GM12878 (cell line): ENCODE measurements around the gene IFNLR1. TPM values are rescaled to one million over a fixed set of nuclear protein-coding genes. Genes with fewer than 3 reads are reported as not detected.

ENCODE experiments used
- IKZF2 ChIP-seq, 2 experiments: fragments of 450-650 bp; IDR thresholded peaks; 2 replicates each; pipeline ENCODE4 v1.6.1; 2017; ENCODE audit warnings: mild to moderate bottlenecking in 2 of 2, moderate library complexity in 2 of 2
- RAD21 ChIP-seq: IDR thresholded peaks from 2 replicates; pipeline ENCODE4 v1.6.1; 2011; ENCODE audit warnings: mild to moderate bottlenecking, low read depth, low read length, moderate library complexity; ENCODE audit not compliant: insufficient read depth
- RCOR1 ChIP-seq: conservative IDR thresholded peaks from 2 replicates; pipeline ENCODE4 v1.6.1; 2012; ENCODE audit warnings: low read depth, low read length, improper control_type of control experiment
- SIN3A ChIP-seq: IDR thresholded peaks from 2 replicates; pipeline ENCODE4 v1.6.1; 2012; ENCODE audit warnings: low read depth, low read length, improper control_type of control experiment
- SIX5 ChIP-seq: IDR thresholded peaks from 2 replicates; pipeline ENCODE4 v1.6.1; 2011; ENCODE audit warnings: mild to moderate bottlenecking, low read depth, low read length, moderate library complexity; ENCODE audit not compliant: severe bottlenecking
- SMC3 ChIP-seq: IDR thresholded peaks from 2 replicates; pipeline ENCODE4 v1.6.1; 2011; ENCODE audit warnings: low read length, improper control_type of control experiment, borderline replicate concordance
- SREBF2 ChIP-seq: IDR thresholded peaks from 2 replicates; pipeline ENCODE4 v1.6.1; 2012; ENCODE audit warnings: mild to moderate bottlenecking, low read length
- STAT3 ChIP-seq: IDR thresholded peaks from 2 replicates; pipeline ENCODE4 v1.6.1; 2011; ENCODE audit warnings: low read depth, low read length, improper control_type of control experiment
- TCF3 ChIP-seq: IDR thresholded peaks from 2 replicates; pipeline ENCODE4 v1.6.1; 2012; ENCODE audit warnings: low read depth, mild to moderate bottlenecking, low read length, borderline replicate concordance; ENCODE audit not compliant: insufficient read depth
- YY1 ChIP-seq: IDR thresholded peaks from 2 replicates; pipeline ENCODE4 v1.6.1; 2011; ENCODE audit warnings: low read depth, mild to moderate bottlenecking, low read length
- ZNF384 ChIP-seq: IDR thresholded peaks from 2 replicates; pipeline ENCODE4 v1.6.1; 2012; ENCODE audit warnings: low read depth, mild to moderate bottlenecking, low read length, improper control_type of control experiment, borderline replicate concordance
- polyA plus RNA-seq, 11 experiments: library from polyadenylated mRNA; depleted of rRNA in 4 of 11; unstranded in 6 of 11; stranded (reverse) in 5 of 11; fragments of >200 nt; fragmentation: Nextera tagmentation in 4 of 11; fragmentation: Illumina TruSeq in 1 of 11; extraction: Ambion mirVana in 4 of 11; extraction: Trizol in 1 of 11; gene quantifications; 1 replicate in 1 of 11; 2 replicates in 10 of 11; pipeline versions ENCODE4 v1.2.1 to v1.2.3, GENCODE V29; 2011 to 2016; ENCODE audit warnings: inconsistent platforms in 2 of 11, missing spikeins in 2 of 11, low read depth in 1 of 11
- total RNA-seq, 4 experiments: library from RNA; depleted of rRNA in 3 of 4; stranded (reverse); fragments of >200 nt in 3 of 4; fragmentation: Illumina TruSeq in 1 of 4; extraction: Trizol in 1 of 4; gene quantifications; 2 replicates each; pipeline versions ENCODE4 v1.2.1 to v1.2.3, GENCODE V29; 2013 to 2021
- TF ChIP-seq, protein P1 (sequence below): IDR thresholded peaks from 2 replicates; pipeline ENCODE4 v1.6.1; 2012; ENCODE audit warnings: low read depth, low read length, improper control_type of control experiment
- TF ChIP-seq, protein P2 (sequence below): IDR thresholded peaks from 2 replicates; pipeline ENCODE4 v1.6.1; 2011; ENCODE audit warnings: mild to moderate bottlenecking, low read depth, low read length, moderate library complexity; ENCODE audit not compliant: insufficient replicate concordance

IFNLR1 gene
- total and polyA plus RNA-seq, 10 of the 15 experiments (the other 5 are each of a cell fraction or from before 2014, with no cell fraction given): 0.31 to 5.6 (median 3.9) TPM

DNA sequence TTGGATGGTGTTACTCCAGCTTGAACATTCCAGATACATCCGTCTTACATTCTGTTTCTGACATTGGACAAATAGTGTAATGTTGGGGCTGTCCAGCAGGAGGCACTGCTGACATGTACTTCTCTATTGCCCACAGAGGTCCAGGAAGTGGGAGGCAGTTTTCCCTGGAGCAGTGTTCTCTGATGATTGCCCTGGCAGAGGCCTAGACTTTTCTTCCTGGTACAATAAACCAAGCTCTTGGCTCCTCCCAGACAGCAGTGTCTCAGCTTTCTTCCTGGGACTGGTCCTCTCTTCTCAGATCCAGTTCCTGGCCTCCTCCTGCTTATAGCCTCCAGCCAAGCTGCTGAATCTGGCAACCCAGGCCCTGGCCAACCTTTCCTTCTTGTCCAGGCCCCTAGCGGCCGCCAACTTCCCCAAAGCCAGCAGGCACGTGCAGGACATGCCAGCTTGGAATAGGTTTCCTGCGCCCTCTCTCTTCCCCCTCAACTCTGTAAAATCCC is 14.9 kb upstream of the IFNLR1 start (continued):
- TF ChIP-seq, protein P1, sequence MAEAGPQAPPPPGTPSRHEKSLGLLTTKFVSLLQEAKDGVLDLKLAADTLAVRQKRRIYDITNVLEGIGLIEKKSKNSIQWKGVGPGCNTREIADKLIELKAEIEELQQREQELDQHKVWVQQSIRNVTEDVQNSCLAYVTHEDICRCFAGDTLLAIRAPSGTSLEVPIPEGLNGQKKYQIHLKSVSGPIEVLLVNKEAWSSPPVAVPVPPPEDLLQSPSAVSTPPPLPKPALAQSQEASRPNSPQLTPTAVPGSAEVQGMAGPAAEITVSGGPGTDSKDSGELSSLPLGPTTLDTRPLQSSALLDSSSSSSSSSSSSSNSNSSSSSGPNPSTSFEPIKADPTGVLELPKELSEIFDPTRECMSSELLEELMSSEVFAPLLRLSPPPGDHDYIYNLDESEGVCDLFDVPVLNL: no peak
- TF ChIP-seq SMC3 (peak; percentile 92), RCOR1 (no peak), ZNF384 (no peak), SIX5 (no peak), IKZF2 (IDR thresholded peaks at IDR 0.05) (peak; percentile 41 to 48; a peak in 2 of 4 replicates), STAT3 (no peak), YY1 (0 out of 2 replicates have a peak, but pooled peaks have one; percentile 31), RAD21 (peak; percentile 94), SIN3A (no peak), TCF3 (no peak), SREBF2 (no peak)
- TF ChIP-seq, protein P2, sequence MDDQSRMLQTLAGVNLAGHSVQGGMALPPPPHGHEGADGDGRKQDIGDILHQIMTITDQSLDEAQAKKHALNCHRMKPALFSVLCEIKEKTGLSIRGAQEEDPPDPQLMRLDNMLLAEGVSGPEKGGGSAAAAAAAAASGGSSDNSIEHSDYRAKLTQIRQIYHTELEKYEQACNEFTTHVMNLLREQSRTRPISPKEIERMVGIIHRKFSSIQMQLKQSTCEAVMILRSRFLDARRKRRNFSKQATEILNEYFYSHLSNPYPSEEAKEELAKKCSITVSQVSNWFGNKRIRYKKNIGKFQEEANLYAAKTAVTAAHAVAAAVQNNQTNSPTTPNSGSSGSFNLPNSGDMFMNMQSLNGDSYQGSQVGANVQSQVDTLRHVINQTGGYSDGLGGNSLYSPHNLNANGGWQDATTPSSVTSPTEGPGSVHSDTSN: no peak
